ENCODE data around the gene DEFB112. TPM values are rescaled to one million over a fixed set of nuclear protein-coding genes. Genes with fewer than 3 reads are reported as not detected.

Gene DEFB112
- total RNA-seq, 1 donor from 2014 or later, result not detected

- no peak for DNase-seq (ENCODE audit: low read depth in 2 of 2)
Measured at GRCh38 chr6:49995278-49995677, 54.5 kb downstream of the DEFB112 start.

Other genes with a start within 250 kb of the DEFB112 start
- not detected in 2 replicates for gene CRISP1, start 183.4 kb downstream of the DEFB112 start, total RNA-seq
- not detected in 2 replicates for gene DEFB114, start 85.8 kb downstream of the DEFB112 start, total RNA-seq
- gene DEFB113, start 80.3 kb downstream of the DEFB112 start, total RNA-seq, result not detected in 2 replicates
- gene DEFB110, start 27.9 kb downstream of the DEFB112 start, total RNA-seq, result not detected in 2 replicates